HG03520 (cell line): Measurements from ENCODE around the gene AMBP.

Source experiments
- ATAC-seq: cut with Tn5 transposase; IDR thresholded peaks from one replicate; pipeline ENCODE4 v1.9.1; 2021; ENCODE audit warnings: mild to moderate bottlenecking, moderate library complexity; ENCODE audit not compliant: unreplicated experiment

AMBP gene

DNA sequence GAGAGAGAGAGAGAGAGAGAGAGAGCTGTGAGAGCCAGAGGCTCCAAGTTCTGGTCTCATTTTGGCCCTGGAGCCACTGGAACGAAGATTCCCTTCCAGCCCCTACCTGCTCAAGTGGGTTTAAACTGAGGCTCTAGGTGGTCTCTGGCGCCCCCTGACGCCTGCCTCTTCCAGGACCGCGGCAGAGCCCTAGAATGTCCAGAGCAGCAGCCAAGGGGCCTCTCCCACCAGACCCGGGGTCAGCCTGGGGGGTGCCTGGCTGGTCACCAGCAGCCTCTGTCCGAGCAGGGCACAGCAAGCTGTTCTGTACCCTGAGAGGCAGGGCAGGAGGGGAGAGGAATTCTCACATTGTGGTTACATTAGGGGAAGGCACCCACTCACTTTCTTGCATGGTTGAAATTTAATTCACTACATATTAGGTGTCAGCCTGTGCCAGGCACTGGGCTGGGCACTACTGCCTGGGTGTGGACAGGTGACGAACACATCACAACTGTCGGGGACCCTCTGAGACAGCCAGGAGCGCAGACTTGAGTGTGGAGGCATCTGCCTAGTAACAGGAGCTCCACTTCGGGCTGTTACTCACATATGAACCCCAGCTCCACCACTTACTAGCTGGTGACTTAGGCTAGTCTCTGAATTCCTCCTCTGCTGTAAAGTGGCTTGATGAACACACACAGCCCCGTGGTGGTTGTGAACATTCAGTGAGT is 44.5 kb downstream of the AMBP start:
- no peak for ATAC-seq

GRCh38 chr9:114031948-114032840 is 45.9 kb downstream of the AMBP start:
- no peak for ATAC-seq

- ATAC-seq: no peak
Measured at GRCh38 chr9:114031037-114031630, 47.0 kb downstream of the AMBP start.

- no peak for ATAC-seq
Measured at GRCh38 chr9:114030364-114030763, 47.7 kb downstream of the AMBP start.

GRCh38 chr9:114029311-114030170 is 48.6 kb downstream of the AMBP start:
- no peak for ATAC-seq

DNA sequence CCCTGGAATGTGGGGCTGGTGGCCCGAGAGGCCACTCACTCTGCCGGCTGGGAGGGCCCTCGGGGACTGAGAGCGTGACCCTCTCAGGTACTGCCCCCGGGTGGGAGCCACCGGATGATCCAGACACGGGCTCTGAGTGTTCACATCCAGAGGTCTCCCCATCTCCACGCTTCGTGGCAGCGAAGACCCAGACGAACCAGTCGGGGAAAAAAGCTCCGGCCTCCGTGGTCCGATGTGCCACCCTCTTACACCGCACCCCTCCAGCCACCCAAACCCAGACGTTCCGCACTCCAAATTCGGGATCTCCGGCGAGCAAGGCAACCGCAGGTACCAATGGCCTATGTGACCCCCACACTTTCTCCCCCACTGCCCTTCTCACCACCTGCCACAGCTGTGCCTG is 49.5 kb downstream of the AMBP start:
- no peak for ATAC-seq

DNA sequence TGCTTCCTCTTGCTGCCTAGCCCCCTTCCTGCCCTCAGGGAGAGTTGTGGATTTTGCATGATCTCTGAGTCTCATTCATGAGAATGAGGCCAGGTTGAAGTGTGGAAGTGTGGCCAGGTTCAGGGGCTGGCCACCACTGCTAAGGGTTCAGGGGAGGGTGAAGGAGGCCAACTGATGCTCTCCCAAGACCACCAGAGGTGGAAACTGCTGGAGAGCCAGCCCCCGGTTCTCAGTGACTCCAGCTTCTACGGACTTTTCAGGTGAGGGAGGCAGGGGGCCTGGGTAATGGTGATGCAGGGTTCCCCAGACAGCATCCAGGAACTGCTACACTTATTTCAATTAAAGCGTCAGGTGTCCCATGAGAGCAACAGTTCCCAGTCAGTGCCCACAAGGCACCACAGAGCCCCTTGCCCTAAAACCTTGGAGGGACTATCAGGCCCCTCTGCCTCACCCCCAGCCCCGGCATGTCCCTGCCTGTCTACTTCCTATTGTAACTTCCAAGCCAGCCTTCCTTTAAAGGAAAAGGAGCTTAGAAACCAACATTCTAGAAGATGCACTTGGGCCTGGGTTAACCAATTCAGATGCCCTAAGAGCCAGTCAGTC is 50.1 kb downstream of the AMBP start:
- ATAC-seq: no peak

DNA sequence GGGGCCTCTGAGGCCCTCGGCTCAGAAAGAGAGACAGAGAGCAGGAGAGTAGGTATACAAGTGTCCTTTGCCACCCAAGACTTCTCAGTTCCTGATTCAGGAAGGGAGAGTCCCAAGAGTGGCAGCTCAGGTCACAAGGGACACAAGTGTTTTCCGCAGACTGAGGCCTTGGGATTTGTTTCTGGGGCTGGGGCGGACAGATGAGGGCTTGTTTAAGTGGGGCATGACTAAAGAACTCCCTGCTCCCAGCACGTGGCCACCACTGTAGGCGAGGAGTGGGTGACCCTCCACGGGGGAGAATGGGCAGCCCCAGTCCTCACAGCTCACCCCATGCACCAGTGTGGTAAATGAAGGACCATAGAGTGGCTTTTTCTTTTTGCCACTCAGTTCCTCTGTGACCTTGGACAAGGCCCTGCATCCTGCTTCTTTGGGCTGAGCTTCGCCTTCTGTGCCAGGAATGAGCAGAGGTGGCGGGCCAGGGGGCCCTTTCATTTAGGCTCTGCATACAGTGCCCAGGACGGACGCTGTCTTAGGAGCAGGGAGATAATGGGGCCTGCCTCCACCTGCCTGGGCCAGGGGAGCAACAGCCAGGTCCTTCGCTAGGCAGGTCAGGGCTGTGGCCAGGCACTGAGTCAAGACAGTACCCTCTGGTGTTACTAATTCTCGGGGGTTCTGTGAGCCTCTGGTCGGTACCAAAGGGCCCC is 50.8 kb downstream of the AMBP start:
- ATAC-seq: no peak

GRCh38 chr9:114026335-114026734 is 51.8 kb downstream of the AMBP start:
- ATAC-seq: no peak

DNA sequence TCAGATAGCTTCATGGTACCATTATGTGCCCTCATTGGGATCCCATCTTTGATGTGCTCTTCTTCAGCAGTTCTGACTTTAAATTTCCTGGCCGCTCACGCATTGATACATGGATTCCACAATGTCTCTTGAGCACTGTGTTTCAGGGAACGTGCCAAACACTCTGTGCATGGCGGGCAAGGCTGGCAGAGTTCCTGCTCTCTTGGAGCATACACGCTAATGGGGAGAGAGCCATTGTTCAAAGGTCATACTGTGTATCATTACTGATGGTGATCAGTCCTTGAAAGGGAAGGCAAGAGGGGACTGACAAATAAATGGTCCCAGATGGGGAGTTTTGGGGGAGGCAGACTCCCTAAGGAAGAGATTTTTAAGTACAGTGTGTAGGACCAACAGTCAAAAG is 52.3 kb downstream of the AMBP start:
- no peak for ATAC-seq

DNA sequence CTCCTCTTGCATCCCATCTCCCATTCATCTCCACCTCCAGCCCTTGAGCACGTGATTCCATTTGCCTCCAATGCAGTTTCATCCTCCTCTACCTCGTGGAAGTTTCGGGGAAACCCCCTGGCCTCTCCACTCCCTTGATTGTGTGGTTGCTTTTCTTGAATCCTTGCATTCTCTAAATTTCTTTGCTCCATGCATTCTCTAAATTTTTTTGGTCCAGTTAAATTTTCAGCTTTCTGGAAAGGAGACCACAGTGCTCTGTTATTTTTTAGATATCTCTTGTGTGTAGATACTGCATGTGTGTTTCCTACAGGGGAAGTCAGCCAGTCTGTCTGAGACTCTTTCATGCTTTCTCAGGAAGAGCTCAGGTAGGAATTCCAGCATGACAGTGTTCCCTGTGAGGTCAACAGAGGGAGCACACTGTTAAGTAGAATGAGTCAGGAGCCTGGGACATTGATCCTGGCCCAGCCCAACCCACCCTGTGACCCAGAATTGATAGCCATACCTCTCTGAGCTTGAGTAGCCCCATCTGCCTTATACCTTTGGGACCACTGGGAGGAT is 52.8 kb downstream of the AMBP start:
- ATAC-seq: no peak

DNA sequence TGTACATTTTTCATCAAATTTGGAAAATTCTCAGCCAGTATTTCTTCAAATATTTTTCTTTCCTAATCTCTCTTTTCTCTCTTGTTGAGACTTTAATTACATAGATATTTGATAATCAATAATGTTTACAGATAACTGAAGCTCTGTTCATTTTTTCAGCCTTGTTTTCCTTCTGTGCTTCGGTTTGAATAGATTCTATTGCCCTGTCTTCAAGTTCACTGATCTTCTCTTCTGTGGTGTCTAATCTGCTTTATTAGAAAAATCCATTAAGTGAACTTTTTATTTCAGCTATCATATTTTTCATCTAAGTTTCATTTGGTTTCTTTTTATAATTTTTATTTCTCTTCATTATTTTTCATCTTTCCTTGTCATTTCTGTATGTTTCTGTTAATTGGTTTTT is 54.1 kb downstream of the AMBP start:
- ATAC-seq: no peak

DNA sequence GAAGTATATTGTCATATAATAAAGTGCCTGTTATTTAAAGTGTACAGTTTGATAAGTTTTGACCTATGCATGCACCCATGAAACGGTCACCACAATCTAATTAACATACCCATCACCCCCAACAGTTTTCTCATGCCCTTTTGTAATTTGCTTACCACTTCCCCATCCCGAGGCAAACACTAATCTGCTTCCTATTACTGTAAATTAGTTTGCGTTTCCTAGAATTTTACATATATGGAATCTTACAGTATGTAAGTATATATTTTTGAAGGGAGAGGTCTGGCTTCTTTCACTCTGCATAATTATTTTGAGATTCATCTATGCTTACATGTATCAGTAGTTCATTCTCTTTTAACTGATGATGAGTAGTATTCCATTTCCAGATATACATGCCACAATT is 56.5 kb downstream of the AMBP start:
- ATAC-seq: no peak

DNA sequence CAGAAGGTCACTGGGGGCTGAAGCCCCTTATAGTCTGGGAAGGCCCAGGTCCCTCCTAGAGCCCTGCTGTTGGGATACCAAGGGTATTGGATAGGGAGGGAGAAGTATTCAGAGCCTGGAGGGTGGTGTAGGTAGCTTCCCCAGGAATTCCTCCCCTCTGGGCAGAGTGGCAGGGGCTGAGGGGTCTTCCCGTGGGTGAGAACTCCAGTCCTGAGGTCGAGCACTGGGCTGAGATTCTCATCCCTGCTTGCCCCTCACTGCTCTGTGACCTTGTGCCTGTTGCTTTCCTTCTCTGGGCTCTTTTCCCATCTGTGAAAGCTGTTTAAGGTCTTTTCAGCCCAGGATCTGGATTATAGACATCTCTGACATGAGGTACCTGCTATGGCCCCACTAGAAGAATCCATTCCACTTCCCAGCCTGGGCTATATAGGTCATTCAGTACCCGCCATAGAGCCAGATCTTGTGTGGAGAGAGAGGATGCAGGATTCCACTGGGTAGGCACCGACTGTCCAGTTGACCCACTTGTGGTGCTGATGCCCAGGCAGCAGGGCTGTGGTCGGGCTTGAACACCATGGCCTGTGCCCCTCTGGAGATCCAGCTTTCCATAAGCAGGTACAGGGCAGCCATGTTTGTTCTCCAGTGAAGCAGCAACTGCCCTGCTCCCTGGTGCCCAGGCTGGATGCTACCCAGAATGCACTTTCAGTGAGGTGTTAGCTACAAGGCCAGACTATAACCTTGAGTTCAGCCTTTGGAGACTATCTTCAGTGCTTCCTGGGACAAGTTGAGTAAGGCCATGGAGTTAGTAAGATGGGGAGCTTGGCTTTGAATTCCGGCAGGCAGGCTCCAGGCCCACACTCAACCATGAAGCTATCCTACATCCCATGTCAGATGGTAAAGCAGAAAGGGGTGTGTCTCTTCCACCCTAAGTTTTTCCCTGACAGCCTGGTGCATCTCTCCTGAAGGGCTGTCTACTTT is 60.1 kb downstream of the AMBP start:
- no peak for ATAC-seq

DNA sequence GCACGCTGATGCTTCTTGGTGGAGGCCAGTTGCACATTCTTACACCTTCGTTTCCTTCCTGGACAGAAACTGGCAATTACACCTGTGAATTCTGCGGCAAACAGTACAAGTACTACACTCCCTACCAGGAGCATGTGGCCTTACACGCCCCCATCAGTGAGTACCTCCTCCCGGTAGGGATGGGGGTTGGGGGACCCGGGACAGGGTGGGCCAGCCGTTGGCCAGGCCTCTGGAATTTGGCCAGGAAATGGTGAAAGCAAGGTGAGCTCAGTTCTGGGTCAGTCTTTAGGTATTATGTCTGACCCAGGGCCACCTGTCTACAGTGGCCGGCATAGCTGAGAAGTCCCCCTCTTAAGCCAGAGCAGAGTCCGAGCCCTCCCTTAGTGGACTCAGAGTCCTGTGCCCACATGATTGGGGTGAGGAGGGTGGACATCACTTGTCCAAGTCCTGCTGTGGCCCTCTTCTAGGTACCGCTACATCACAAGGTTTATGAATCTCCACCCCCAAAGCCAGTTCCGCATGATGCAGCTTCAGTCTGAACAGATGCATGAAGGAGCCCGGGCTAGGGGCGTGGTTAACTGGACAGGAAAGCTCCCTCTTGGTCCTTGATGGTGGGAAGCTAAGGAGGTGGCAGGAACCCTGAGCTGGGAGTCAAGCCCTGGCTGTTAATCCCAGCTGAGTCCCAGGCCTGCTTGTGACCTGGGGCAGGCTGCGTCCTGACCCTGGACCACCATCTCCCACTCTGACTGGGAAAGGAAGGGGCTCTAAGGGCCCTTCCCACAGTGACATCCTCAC is 61.3 kb downstream of the AMBP start:
- no peak for ATAC-seq

- no peak for ATAC-seq
Measured at GRCh38 chr9:114016101-114016500, 62.0 kb downstream of the AMBP start.

DNA sequence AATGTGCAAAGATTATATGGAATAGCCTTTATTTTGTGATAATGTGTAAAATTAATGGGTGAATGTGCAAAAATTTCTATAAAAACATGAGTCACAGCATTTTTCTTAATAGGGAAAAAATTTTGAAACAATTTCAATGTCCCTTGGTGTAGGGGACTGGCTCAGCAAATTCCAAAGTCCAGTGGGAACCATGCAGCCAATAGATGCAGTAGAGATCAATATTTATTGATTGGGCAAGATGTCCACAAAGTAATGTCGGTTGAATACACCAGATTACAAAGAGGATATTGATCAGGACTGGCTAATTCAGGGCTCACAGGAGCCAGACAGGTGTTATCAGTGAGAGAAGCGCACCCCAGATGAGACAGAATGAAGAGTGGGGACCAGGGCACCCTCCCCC is 62.5 kb downstream of the AMBP start:
- no peak for ATAC-seq

- no peak for ATAC-seq
Measured at GRCh38 chr9:114014044-114014443, 64.1 kb downstream of the AMBP start.
